ENCODE measurements around the gene PCDH15. TPM values are rescaled to one million over a fixed set of nuclear protein-coding genes. Genes with fewer than 3 reads are reported as not detected.

PCDH15 gene
- polyA plus RNA-seq, 6 donors from 2014 or later = not detected

- no peak overlapping the region for H3K4me3 Mint-ChIP-seq
- H3K36me3 Mint-ChIP-seq = no peaks in the 10 kb centered on the region
- H3K27me3 Mint-ChIP-seq = no peaks in the 10 kb centered on the region
- no peaks in the 10 kb centered on the region for H3K4me1 Mint-ChIP-seq
- H3K27ac Mint-ChIP-seq = no peak overlapping the region
- H3K9me3 Mint-ChIP-seq = peaks cover 0 to 6% (median 0%) of the 10 kb centered on the region in 7 donors
- no peak for ATAC-seq (ENCODE audit: low read depth in 2 of 2)
- DNase-seq = no peak
These were observed 709.8 kb downstream of the PCDH15 start for GRCh38 chr10:54091237-54091636.

- H3K9me3 Mint-ChIP-seq = peaks cover 0 to 5% (median 0%) of the 10 kb centered on the region in 7 donors
- H3K4me1 Mint-ChIP-seq = no peaks in the 10 kb centered on the region
- no peaks in the 10 kb centered on the region for H3K27me3 Mint-ChIP-seq
- no peak overlapping the region for H3K27ac Mint-ChIP-seq
- no peak for DNase-seq
- H3K4me3 Mint-ChIP-seq = no peak overlapping the region
- H3K36me3 Mint-ChIP-seq = no peaks in the 10 kb centered on the region
- ATAC-seq (ENCODE audit: low read depth in 2 of 2) = no peak
These were observed 719.1 kb downstream of the PCDH15 start for GRCh38 chr10:54081950-54082349.

- Mint-ChIP-seq H3K36me3 (no peaks in the 10 kb centered on the region), H3K27me3 (no peaks in the 10 kb centered on the region), H3K4me1 (no peaks in the 10 kb centered on the region), H3K4me3 (no peak overlapping the region), H3K9me3 (peaks cover 0 to 5% (median 0%) of the 10 kb centered on the region in 7 donors), H3K27ac (no peak overlapping the region)
- no peak for DNase-seq
- no peak for ATAC-seq (ENCODE audit: low read depth in 2 of 2)
These were observed 733.7 kb downstream of the PCDH15 start for GRCh38 chr10:54067361-54067760.

- H3K4me1 Mint-ChIP-seq = no peaks in the 10 kb centered on the region
- H3K27me3 Mint-ChIP-seq = no peaks in the 10 kb centered on the region
- H3K9me3 Mint-ChIP-seq = peaks cover 0 to 5% (median 0%) of the 10 kb centered on the region in 7 donors
- ATAC-seq (ENCODE audit: low read depth in 2 of 2) (no peak), DNase-seq (no peak)
- H3K4me3 Mint-ChIP-seq = no peak overlapping the region
- no peak overlapping the region for H3K27ac Mint-ChIP-seq
- H3K36me3 Mint-ChIP-seq = no peaks in the 10 kb centered on the region
These were observed 734.4 kb downstream of the PCDH15 start for GRCh38 chr10:54066646-54067045.

GRCh38 chr10:54065106-54065505, 735.9 kb downstream of the PCDH15 start:
- H3K4me1 Mint-ChIP-seq = no peaks in the 10 kb centered on the region
- H3K4me3 Mint-ChIP-seq = no peak overlapping the region
- H3K36me3 Mint-ChIP-seq = no peaks in the 10 kb centered on the region
- H3K9me3 Mint-ChIP-seq = peaks cover 0 to 5% (median 0%) of the 10 kb centered on the region in 7 donors
- no peak overlapping the region for H3K27ac Mint-ChIP-seq
- ATAC-seq (ENCODE audit: low read depth in 2 of 2) = no peak
- no peak for DNase-seq
- no peaks in the 10 kb centered on the region for H3K27me3 Mint-ChIP-seq

GRCh38 chr10:54064215-54064614, 736.8 kb downstream of the PCDH15 start:
- no peak overlapping the region for H3K4me3 Mint-ChIP-seq
- H3K36me3 Mint-ChIP-seq = no peaks in the 10 kb centered on the region
- no peak overlapping the region for H3K27ac Mint-ChIP-seq
- peaks cover 0 to 5% (median 0%) of the 10 kb centered on the region in 7 donors for H3K9me3 Mint-ChIP-seq
- no peaks in the 10 kb centered on the region for H3K4me1 Mint-ChIP-seq
- DNase-seq (no peak), ATAC-seq (ENCODE audit: low read depth in 2 of 2) (no peak)
- H3K27me3 Mint-ChIP-seq = no peaks in the 10 kb centered on the region

- ATAC-seq (ENCODE audit: low read depth in 2 of 2) (no peak), DNase-seq (no peak)
- Mint-ChIP-seq H3K9me3 (peaks cover 0 to 8% (median 3%) of the 10 kb centered on the region in 7 donors), H3K27ac (no peak overlapping the region), H3K27me3 (no peaks in the 10 kb centered on the region), H3K4me3 (no peak overlapping the region), H3K36me3 (no peaks in the 10 kb centered on the region), H3K4me1 (no peaks in the 10 kb centered on the region)
These were observed 737.5 kb downstream of the PCDH15 start for GRCh38 chr10:54063514-54063913.

- H3K4me1 Mint-ChIP-seq = no peaks in the 10 kb centered on the region
- no peak overlapping the region for H3K27ac Mint-ChIP-seq
- peaks cover 2 to 18% (median 7%) of the 10 kb centered on the region in 7 donors for H3K9me3 Mint-ChIP-seq
- H3K36me3 Mint-ChIP-seq = no peaks in the 10 kb centered on the region
- DNase-seq (no peak), ATAC-seq (ENCODE audit: low read depth in 2 of 2) (no peak)
- no peak overlapping the region for H3K4me3 Mint-ChIP-seq
- no peaks in the 10 kb centered on the region for H3K27me3 Mint-ChIP-seq
These were observed 740.5 kb downstream of the PCDH15 start for GRCh38 chr10:54060572-54060971.

GRCh38 chr10:54057357-54057756, 743.7 kb downstream of the PCDH15 start:
- no peaks in the 10 kb centered on the region for H3K27me3 Mint-ChIP-seq
- DNase-seq = no peak
- H3K4me1 Mint-ChIP-seq = no peaks in the 10 kb centered on the region
- no peak overlapping the region for H3K27ac Mint-ChIP-seq
- no peaks in the 10 kb centered on the region for H3K36me3 Mint-ChIP-seq
- no peak for ATAC-seq (ENCODE audit: low read depth in 2 of 2)
- peaks cover 2 to 25% (median 7%) of the 10 kb centered on the region in 7 donors for H3K9me3 Mint-ChIP-seq
- no peak overlapping the region for H3K4me3 Mint-ChIP-seq

GRCh38 chr10:54026340-54026739, 774.7 kb downstream of the PCDH15 start:
- no peak for DNase-seq
- H3K27ac Mint-ChIP-seq = no peak overlapping the region
- H3K4me1 Mint-ChIP-seq = no peaks in the 10 kb centered on the region
- peaks cover 0 to 5% (median 2%) of the 10 kb centered on the region in 7 donors for H3K9me3 Mint-ChIP-seq
- no peaks in the 10 kb centered on the region for H3K36me3 Mint-ChIP-seq
- ATAC-seq (ENCODE audit: low read depth in 2 of 2) = no peak
- no peak overlapping the region for H3K4me3 Mint-ChIP-seq
- H3K27me3 Mint-ChIP-seq = no peaks in the 10 kb centered on the region

GRCh38 chr10:54011117-54011516, 789.9 kb downstream of the PCDH15 start:
- H3K27me3 Mint-ChIP-seq = no peaks in the 10 kb centered on the region
- no peak overlapping the region for H3K27ac Mint-ChIP-seq
- H3K9me3 Mint-ChIP-seq = peaks cover 2 to 14% (median 3%) of the 10 kb centered on the region in 7 donors
- no peak overlapping the region for H3K4me3 Mint-ChIP-seq
- ATAC-seq (ENCODE audit: low read depth in 2 of 2) = no peak
- no peaks in the 10 kb centered on the region for H3K36me3 Mint-ChIP-seq
- no peak for DNase-seq
- H3K4me1 Mint-ChIP-seq = no peaks in the 10 kb centered on the region

GRCh38 chr10:54010337-54010933, 790.6 kb downstream of the PCDH15 start:
- no peaks in the 10 kb centered on the region for H3K27me3 Mint-ChIP-seq
- no peak overlapping the region for H3K27ac Mint-ChIP-seq
- ATAC-seq (ENCODE audit: low read depth in 2 of 2) (no peak), DNase-seq (no peak)
- no peaks in the 10 kb centered on the region for H3K36me3 Mint-ChIP-seq
- peaks cover under 1 to 11% (median 5%) of the 10 kb centered on the region in 7 donors for H3K9me3 Mint-ChIP-seq
- H3K4me1 Mint-ChIP-seq = no peaks in the 10 kb centered on the region
- no peak overlapping the region for H3K4me3 Mint-ChIP-seq

- DNase-seq (no peak), ATAC-seq (ENCODE audit: low read depth in 2 of 2) (no peak)
- no peaks in the 10 kb centered on the region for H3K4me1 Mint-ChIP-seq
- peaks cover 0 to 9% (median 5%) of the 10 kb centered on the region in 7 donors for H3K9me3 Mint-ChIP-seq
- no peaks in the 10 kb centered on the region for H3K27me3 Mint-ChIP-seq
- no peak overlapping the region for H3K27ac Mint-ChIP-seq
- H3K4me3 Mint-ChIP-seq = no peak overlapping the region
- H3K36me3 Mint-ChIP-seq = no peaks in the 10 kb centered on the region
These were observed 791.4 kb downstream of the PCDH15 start for GRCh38 chr10:54009672-54010071.

GRCh38 chr10:54002077-54002476, 799.0 kb downstream of the PCDH15 start:
- Mint-ChIP-seq H3K27me3 (no peaks in the 10 kb centered on the region), H3K9me3 (peaks cover 0 to 9% (median 2%) of the 10 kb centered on the region in 7 donors), H3K4me3 (no peak overlapping the region), H3K27ac (no peak overlapping the region), H3K4me1 (no peaks in the 10 kb centered on the region), H3K36me3 (no peaks in the 10 kb centered on the region)
- DNase-seq (no peak), ATAC-seq (ENCODE audit: low read depth in 2 of 2) (no peak)

- Mint-ChIP-seq H3K36me3 (no peaks in the 10 kb centered on the region), H3K4me3 (no peak overlapping the region), H3K27me3 (no peaks in the 10 kb centered on the region), H3K27ac (no peak overlapping the region), H3K4me1 (no peaks in the 10 kb centered on the region), H3K9me3 (peaks cover 0 to 4% (median 0%) of the 10 kb centered on the region in 7 donors)
- no peak for ATAC-seq (ENCODE audit: low read depth in 2 of 2)
- DNase-seq = no peak
These were observed 803.1 kb downstream of the PCDH15 start for GRCh38 chr10:53997953-53998352.
